Dendritic cell treated with granulocyte-macrophage colony-stimulating factor and Interleukin-4, amounts not matched to agents 40 ng/mL and 50 ng/mL, for 4 days (primary cell): ENCODE data around the gene FOXQ1.

ENCODE experiments used
- H3K27ac Mint-ChIP-seq: one replicate; pipeline ENCODE4 v1.8.0; 2022; ENCODE audit warnings: mild to moderate bottlenecking, mixed read lengths
- H3K27me3 Mint-ChIP-seq: one replicate; pipeline ENCODE4 v1.8.0; 2022; ENCODE audit warnings: mild to moderate bottlenecking, mixed read lengths
- H3K36me3 Mint-ChIP-seq: one replicate; pipeline ENCODE4 v1.8.0; 2022; ENCODE audit warnings: low read depth, mixed read lengths
- H3K4me1 Mint-ChIP-seq: one replicate; pipeline ENCODE4 v1.8.0; 2022; ENCODE audit warnings: low read depth, mixed read lengths
- H3K4me3 Mint-ChIP-seq: one replicate; pipeline ENCODE4 v1.8.0; 2022; ENCODE audit warnings: mild to moderate bottlenecking, moderate library complexity, mixed read lengths
- H3K9me3 Mint-ChIP-seq: one replicate; pipeline ENCODE4 v1.8.0; 2022; ENCODE audit warnings: mixed read lengths
- intact Hi-C: fragments of 100-400 bp; cut with micrococcal nuclease; formaldehyde crosslinking; loops from one replicate; pipeline ENCODE4 v1.15.0; 2022

The FOXQ1 gene

GRCh38 chr6:1280666-1281300 is 31.1 kb upstream of the FOXQ1 start:
- intact Hi-C loops: no loop called here
- H3K9me3 Mint-ChIP-seq: no peaks in the 10 kb centered on the region

GRCh38 chr6:1281746-1282145 is 30.2 kb upstream of the FOXQ1 start:
- Mint-ChIP-seq H3K36me3 (no peaks in the 10 kb centered on the region), H3K27ac (no peak overlapping the region), H3K4me3 (no peak overlapping the region), H3K27me3 (peaks cover 55% of the 10 kb centered on the region), H3K9me3 (peaks cover 7% of the 10 kb centered on the region), H3K4me1 (peaks cover 21% of the 10 kb centered on the region)
- intact Hi-C loops: no loop called here

More at GRCh38 chr6:1280666-1281300, 31.1 kb upstream of the FOXQ1 start:
- Mint-ChIP-seq H3K36me3 (no peaks in the 10 kb centered on the region), H3K27me3 (peaks cover 61% of the 10 kb centered on the region), H3K4me3 (no peak overlapping the region), H3K4me1 (peaks cover 11% of the 10 kb centered on the region), H3K27ac (peak overlapping the region; percentile 27)

GRCh38 chr6:1283501-1283900 is 28.4 kb upstream of the FOXQ1 start:
- peaks cover 9% of the 10 kb centered on the region for H3K9me3 Mint-ChIP-seq
- peaks cover 32% of the 10 kb centered on the region for H3K4me1 Mint-ChIP-seq
- peaks cover 46% of the 10 kb centered on the region for H3K27me3 Mint-ChIP-seq
- no peaks in the 10 kb centered on the region for H3K36me3 Mint-ChIP-seq
- H3K4me3 Mint-ChIP-seq: no peak overlapping the region
- no peak overlapping the region for H3K27ac Mint-ChIP-seq
- intact Hi-C loops: no loop called here

- H3K4me1 Mint-ChIP-seq: peaks cover 52% of the 10 kb centered on the region
- H3K9me3 Mint-ChIP-seq: peaks cover 19% of the 10 kb centered on the region
- no peaks in the 10 kb centered on the region for H3K36me3 Mint-ChIP-seq
- peak overlapping the region; percentile 3 for H3K4me3 Mint-ChIP-seq
- peaks cover 28% of the 10 kb centered on the region for H3K27me3 Mint-ChIP-seq
- peak overlapping the region; percentile 91 for H3K27ac Mint-ChIP-seq
- intact Hi-C loops: no loop called here
These were observed 26.3 kb upstream of the FOXQ1 start for GRCh38 chr6:1285556-1285955.

- Mint-ChIP-seq H3K27me3 (peaks cover 24% of the 10 kb centered on the region), H3K27ac (peak overlapping the region; percentile 91)
- intact Hi-C loops: no loop called here
These were observed 25.9 kb upstream of the FOXQ1 start for GRCh38 chr6:1285956-1286355.

GRCh38 chr6:1287103-1287591 is 24.8 kb upstream of the FOXQ1 start:
- intact Hi-C loops: loop anchor here (1.0 kb wide), 1 partner anchor 25 kb away; the partner anchor contains the start of gene FOXQ1
- peaks cover 20% of the 10 kb centered on the region for H3K9me3 Mint-ChIP-seq
- H3K36me3 Mint-ChIP-seq: no peaks in the 10 kb centered on the region
- peak overlapping the region; percentile 91 for H3K27ac Mint-ChIP-seq
- H3K4me3 Mint-ChIP-seq: peak overlapping the region; percentile 13
- peaks cover 12% of the 10 kb centered on the region for H3K27me3 Mint-ChIP-seq
- H3K4me1 Mint-ChIP-seq: peaks cover 63% of the 10 kb centered on the region

More at GRCh38 chr6:1285956-1286355, 25.9 kb upstream of the FOXQ1 start:
- peaks cover 20% of the 10 kb centered on the region for H3K9me3 Mint-ChIP-seq
- no peak overlapping the region for H3K4me3 Mint-ChIP-seq
- no peaks in the 10 kb centered on the region for H3K36me3 Mint-ChIP-seq
- H3K4me1 Mint-ChIP-seq: peaks cover 56% of the 10 kb centered on the region

- H3K4me3 Mint-ChIP-seq: no peak overlapping the region
- intact Hi-C loops: no loop called here
- peak overlapping the region; percentile 91 for H3K27ac Mint-ChIP-seq
- peaks cover 20% of the 10 kb centered on the region for H3K9me3 Mint-ChIP-seq
- no peaks in the 10 kb centered on the region for H3K36me3 Mint-ChIP-seq
- H3K27me3 Mint-ChIP-seq: peaks cover 4% of the 10 kb centered on the region
- peaks cover 68% of the 10 kb centered on the region for H3K4me1 Mint-ChIP-seq
These were observed 21.8 kb upstream of the FOXQ1 start for GRCh38 chr6:1290086-1290485.

GRCh38 chr6:1290805-1291204 is 21.1 kb upstream of the FOXQ1 start:
- H3K36me3 Mint-ChIP-seq: no peaks in the 10 kb centered on the region
- H3K9me3 Mint-ChIP-seq: peaks cover 20% of the 10 kb centered on the region
- peaks cover 10% of the 10 kb centered on the region for H3K27me3 Mint-ChIP-seq
- intact Hi-C loops: no loop called here
- no peak overlapping the region for H3K4me3 Mint-ChIP-seq
- peaks cover 68% of the 10 kb centered on the region for H3K4me1 Mint-ChIP-seq
- H3K27ac Mint-ChIP-seq: peak overlapping the region; percentile 91

GRCh38 chr6:1291381-1291780 is 20.5 kb upstream of the FOXQ1 start:
- H3K9me3 Mint-ChIP-seq: peaks cover 17% of the 10 kb centered on the region
- H3K4me3 Mint-ChIP-seq: no peak overlapping the region
- H3K36me3 Mint-ChIP-seq: no peaks in the 10 kb centered on the region
- H3K27ac Mint-ChIP-seq: no peak overlapping the region
- peaks cover 65% of the 10 kb centered on the region for H3K4me1 Mint-ChIP-seq
- H3K27me3 Mint-ChIP-seq: peaks cover 16% of the 10 kb centered on the region
- intact Hi-C loops: no loop called here

GRCh38 chr6:1295420-1295819 is 16.5 kb upstream of the FOXQ1 start:
- intact Hi-C loops: no loop called here
- Mint-ChIP-seq H3K27ac (no peak overlapping the region), H3K4me3 (no peak overlapping the region), H3K36me3 (no peaks in the 10 kb centered on the region), H3K27me3 (peaks cover 39% of the 10 kb centered on the region), H3K9me3 (peaks cover 2% of the 10 kb centered on the region), H3K4me1 (peaks cover 31% of the 10 kb centered on the region)

GRCh38 chr6:1296079-1296478 is 15.8 kb upstream of the FOXQ1 start:
- intact Hi-C loops: no loop called here
- Mint-ChIP-seq H3K4me3 (no peak overlapping the region), H3K27ac (no peak overlapping the region), H3K27me3 (peaks cover 41% of the 10 kb centered on the region), H3K4me1 (peaks cover 24% of the 10 kb centered on the region), H3K36me3 (no peaks in the 10 kb centered on the region), H3K9me3 (no peaks in the 10 kb centered on the region)

- Mint-ChIP-seq H3K36me3 (no peaks in the 10 kb centered on the region), H3K27ac (no peak overlapping the region), H3K27me3 (peaks cover 45% of the 10 kb centered on the region), H3K4me3 (no peak overlapping the region), H3K4me1 (peaks cover 24% of the 10 kb centered on the region), H3K9me3 (peaks cover 4% of the 10 kb centered on the region)
- intact Hi-C loops: no loop called here
These were observed 15.4 kb upstream of the FOXQ1 start for GRCh38 chr6:1296542-1296941.

GRCh38 chr6:1297746-1298145 is 14.2 kb upstream of the FOXQ1 start:
- Mint-ChIP-seq H3K36me3 (no peaks in the 10 kb centered on the region), H3K4me1 (peaks cover 13% of the 10 kb centered on the region), H3K27me3 (peaks cover 55% of the 10 kb centered on the region), H3K9me3 (peaks cover 8% of the 10 kb centered on the region), H3K4me3 (no peak overlapping the region), H3K27ac (no peak overlapping the region)
- intact Hi-C loops: no loop called here

- no peak overlapping the region for H3K4me3 Mint-ChIP-seq
- intact Hi-C loops: no loop called here
- H3K4me1 Mint-ChIP-seq: peaks cover 13% of the 10 kb centered on the region
- peaks cover 61% of the 10 kb centered on the region for H3K27me3 Mint-ChIP-seq
- H3K27ac Mint-ChIP-seq: no peak overlapping the region
- H3K9me3 Mint-ChIP-seq: peaks cover 8% of the 10 kb centered on the region
- H3K36me3 Mint-ChIP-seq: no peaks in the 10 kb centered on the region
These were observed 13.1 kb upstream of the FOXQ1 start for GRCh38 chr6:1298768-1299167.

GRCh38 chr6:1306133-1306532 is 5.8 kb upstream of the FOXQ1 start:
- Mint-ChIP-seq H3K4me3 (no peak overlapping the region), H3K27ac (no peak overlapping the region)

More at GRCh38 chr6:1306133-1306532, 5.8 kb upstream of the FOXQ1 start:
- peaks cover 16% of the 10 kb centered on the region for H3K9me3 Mint-ChIP-seq
- intact Hi-C loops: no loop called here
- H3K36me3 Mint-ChIP-seq: peaks cover 4% of the 10 kb centered on the region
- H3K27me3 Mint-ChIP-seq: peaks cover 68% of the 10 kb centered on the region
- peaks cover 14% of the 10 kb centered on the region for H3K4me1 Mint-ChIP-seq
